ENCODE measurements around the gene GABARAPL1. TPM values are rescaled to one million over a fixed set of nuclear protein-coding genes. Genes with fewer than 3 reads are reported as not detected.

GABARAPL1 gene
- total and polyA plus RNA-seq, 2 of the 13 experiments (the other 11 are each of a cell fraction or from before 2014, with no cell fraction given), result 7.9 to 26.1 TPM

DNA sequence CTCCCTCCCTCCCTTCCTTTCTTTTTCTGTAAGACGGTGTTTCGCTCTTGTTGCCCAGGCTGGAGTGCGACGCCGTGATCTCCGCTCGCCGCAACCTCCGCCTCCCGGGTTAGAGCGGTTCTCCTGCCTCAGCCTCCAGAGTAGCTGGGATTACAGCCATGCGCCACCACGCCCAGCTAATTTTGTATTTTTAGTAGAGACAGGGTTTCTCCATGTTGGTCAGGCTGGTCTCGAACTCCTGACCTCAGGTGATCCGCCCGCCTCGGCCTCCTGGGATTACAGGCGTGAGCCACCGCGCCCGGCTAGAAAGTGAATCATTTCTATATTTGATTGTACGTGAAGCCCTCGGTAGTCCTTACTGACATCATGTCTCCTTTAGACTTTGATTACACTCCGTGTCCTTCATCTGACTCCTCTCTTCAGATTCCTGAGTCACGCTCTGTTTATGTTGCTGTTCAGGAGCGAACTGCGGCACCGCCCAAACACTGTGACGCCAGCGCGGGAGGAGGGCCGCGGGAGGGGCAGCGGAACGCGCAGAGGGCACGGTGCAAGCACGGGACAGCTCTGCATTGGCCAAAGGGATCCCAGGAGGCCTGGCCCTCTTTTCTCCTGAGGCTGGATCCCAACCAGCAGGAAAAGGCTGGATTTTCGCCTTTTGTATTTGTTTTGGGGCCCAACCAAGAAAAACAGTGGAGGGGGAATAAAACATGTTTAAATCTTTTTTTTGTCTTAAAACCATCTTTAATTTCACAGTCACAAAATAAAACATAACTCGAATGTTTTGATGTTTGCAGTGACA, 538 bp upstream of the GABARAPL1 start (continued):
- TF ChIP-seq, protein P1, sequence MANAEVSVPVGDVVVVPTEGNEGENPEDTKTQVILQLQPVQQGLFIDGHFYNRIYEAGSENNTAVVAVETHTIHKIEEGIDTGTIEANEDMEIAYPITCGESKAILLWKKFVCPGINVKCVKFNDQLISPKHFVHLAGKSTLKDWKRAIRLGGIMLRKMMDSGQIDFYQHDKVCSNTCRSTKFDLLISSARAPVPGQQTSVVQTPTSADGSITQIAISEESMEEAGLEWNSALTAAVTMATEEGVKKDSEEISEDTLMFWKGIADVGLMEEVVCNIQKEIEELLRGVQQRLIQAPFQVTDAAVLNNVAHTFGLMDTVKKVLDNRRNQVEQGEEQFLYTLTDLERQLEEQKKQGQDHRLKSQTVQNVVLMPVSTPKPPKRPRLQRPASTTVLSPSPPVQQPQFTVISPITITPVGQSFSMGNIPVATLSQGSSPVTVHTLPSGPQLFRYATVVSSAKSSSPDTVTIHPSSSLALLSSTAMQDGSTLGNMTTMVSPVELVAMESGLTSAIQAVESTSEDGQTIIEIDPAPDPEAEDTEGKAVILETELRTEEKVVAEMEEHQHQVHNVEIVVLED (CRISPR knock-in tag; IDR thresholded peaks at IDR 0.05; ENCODE audit: borderline replicate concordance), result peak; percentile 50; the same call in 1 of the 2 replicates
- TF ChIP-seq KMT2B (CRISPR knock-in tag; IDR thresholded peaks at IDR 0.05), result peak; percentile 66
- TF ChIP-seq ESRRA (CRISPR knock-in tag; IDR thresholded peaks at IDR 0.05; ENCODE audit: low read depth), result peak; percentile 65
- peak; percentile 61; the same call in 1 of the 2 replicates for TF ChIP-seq POLR2G (IDR thresholded peaks at IDR 0.05; ENCODE audit: low read depth, low read length)
- TF ChIP-seq, protein P2, sequence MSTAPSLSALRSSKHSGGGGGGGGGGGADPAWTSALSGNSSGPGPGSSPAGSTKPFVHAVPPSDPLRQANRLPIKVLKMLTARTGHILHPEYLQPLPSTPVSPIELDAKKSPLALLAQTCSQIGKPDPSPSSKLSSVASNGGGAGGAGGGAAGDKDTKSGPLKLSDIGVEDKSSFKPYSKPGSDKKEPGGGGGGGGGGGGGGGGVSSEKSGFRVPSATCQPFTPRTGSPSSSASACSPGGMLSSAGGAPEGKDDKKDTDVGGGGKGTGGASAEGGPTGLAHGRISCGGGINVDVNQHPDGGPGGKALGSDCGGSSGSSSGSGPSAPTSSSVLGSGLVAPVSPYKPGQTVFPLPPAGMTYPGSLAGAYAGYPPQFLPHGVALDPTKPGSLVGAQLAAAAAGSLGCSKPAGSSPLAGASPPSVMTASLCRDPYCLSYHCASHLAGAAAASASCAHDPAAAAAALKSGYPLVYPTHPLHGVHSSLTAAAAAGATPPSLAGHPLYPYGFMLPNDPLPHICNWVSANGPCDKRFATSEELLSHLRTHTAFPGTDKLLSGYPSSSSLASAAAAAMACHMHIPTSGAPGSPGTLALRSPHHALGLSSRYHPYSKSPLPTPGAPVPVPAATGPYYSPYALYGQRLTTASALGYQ (CRISPR knock-in tag; IDR thresholded peaks at IDR 0.05), result no peak
- TF ChIP-seq ZBTB20 (CRISPR knock-in tag; IDR thresholded peaks at IDR 0.05; ENCODE audit: borderline replicate concordance, low read depth), result peak; percentile 80; the same call in 1 of the 2 replicates
- TF ChIP-seq ZNF333 (CRISPR knock-in tag; IDR thresholded peaks at IDR 0.05; ENCODE audit: borderline replicate concordance), result no peak
- TF ChIP-seq, protein P3, sequence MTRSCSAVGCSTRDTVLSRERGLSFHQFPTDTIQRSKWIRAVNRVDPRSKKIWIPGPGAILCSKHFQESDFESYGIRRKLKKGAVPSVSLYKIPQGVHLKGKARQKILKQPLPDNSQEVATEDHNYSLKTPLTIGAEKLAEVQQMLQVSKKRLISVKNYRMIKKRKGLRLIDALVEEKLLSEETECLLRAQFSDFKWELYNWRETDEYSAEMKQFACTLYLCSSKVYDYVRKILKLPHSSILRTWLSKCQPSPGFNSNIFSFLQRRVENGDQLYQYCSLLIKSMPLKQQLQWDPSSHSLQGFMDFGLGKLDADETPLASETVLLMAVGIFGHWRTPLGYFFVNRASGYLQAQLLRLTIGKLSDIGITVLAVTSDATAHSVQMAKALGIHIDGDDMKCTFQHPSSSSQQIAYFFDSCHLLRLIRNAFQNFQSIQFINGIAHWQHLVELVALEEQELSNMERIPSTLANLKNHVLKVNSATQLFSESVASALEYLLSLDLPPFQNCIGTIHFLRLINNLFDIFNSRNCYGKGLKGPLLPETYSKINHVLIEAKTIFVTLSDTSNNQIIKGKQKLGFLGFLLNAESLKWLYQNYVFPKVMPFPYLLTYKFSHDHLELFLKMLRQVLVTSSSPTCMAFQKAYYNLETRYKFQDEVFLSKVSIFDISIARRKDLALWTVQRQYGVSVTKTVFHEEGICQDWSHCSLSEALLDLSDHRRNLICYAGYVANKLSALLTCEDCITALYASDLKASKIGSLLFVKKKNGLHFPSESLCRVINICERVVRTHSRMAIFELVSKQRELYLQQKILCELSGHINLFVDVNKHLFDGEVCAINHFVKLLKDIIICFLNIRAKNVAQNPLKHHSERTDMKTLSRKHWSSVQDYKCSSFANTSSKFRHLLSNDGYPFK (CRISPR knock-in tag; IDR thresholded peaks at IDR 0.05; ENCODE audit: borderline replicate concordance), result peak; percentile 46; the same call in 1 of the 2 replicates
- TF ChIP-seq HNRNPLL (IDR thresholded peaks at IDR 0.05; ENCODE audit: low read depth, low read length, poor library complexity, severe bottlenecking), result peak; percentile 73
- peak; percentile 28 for TF ChIP-seq ZNF883 (CRISPR knock-in tag; IDR thresholded peaks at IDR 0.05; ENCODE audit: not compliant biosample characterization)
- TF ChIP-seq GATAD2A (CRISPR knock-in tag; IDR thresholded peaks at IDR 0.05), result peak; percentile 68; the same call in 1 of the 2 replicates
- peak; percentile 74 for TF ChIP-seq ARNT2 (CRISPR knock-in tag; IDR thresholded peaks at IDR 0.05; ENCODE audit: low read depth)
- TF ChIP-seq, protein P4, sequence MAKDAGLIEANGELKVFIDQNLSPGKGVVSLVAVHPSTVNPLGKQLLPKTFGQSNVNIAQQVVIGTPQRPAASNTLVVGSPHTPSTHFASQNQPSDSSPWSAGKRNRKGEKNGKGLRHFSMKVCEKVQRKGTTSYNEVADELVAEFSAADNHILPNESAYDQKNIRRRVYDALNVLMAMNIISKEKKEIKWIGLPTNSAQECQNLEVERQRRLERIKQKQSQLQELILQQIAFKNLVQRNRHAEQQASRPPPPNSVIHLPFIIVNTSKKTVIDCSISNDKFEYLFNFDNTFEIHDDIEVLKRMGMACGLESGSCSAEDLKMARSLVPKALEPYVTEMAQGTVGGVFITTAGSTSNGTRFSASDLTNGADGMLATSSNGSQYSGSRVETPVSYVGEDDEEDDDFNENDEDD (CRISPR knock-in tag; IDR thresholded peaks at IDR 0.05; ENCODE audit: borderline replicate concordance), result peak; percentile 60; the same call in 1 of the 2 replicates
- TF ChIP-seq ISL2 (CRISPR knock-in tag; IDR thresholded peaks at IDR 0.05), result peak; percentile 41; the same call in 1 of the 2 replicates
- TF ChIP-seq, protein P5, sequence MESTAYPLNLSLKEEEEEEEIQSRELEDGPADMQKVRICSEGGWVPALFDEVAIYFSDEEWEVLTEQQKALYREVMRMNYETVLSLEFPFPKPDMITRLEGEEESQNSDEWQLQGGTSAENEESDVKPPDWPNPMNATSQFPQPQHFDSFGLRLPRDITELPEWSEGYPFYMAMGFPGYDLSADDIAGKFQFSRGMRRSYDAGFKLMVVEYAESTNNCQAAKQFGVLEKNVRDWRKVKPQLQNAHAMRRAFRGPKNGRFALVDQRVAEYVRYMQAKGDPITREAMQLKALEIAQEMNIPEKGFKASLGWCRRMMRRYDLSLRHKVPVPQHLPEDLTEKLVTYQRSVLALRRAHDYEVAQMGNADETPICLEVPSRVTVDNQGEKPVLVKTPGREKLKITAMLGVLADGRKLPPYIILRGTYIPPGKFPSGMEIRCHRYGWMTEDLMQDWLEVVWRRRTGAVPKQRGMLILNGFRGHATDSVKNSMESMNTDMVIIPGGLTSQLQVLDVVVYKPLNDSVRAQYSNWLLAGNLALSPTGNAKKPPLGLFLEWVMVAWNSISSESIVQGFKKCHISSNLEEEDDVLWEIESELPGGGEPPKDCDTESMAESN (CRISPR knock-in tag; conservative IDR thresholded peaks at IDR 0.05), result peak; percentile 60; the same call in 1 of the 2 replicates
- 0 out of 2 replicates have a peak, but pooled peaks have one; percentile 23 for TF ChIP-seq ZNF709 (CRISPR knock-in tag; IDR thresholded peaks at IDR 0.05)
